ENCODE results near the gene CFAP97.

DNA sequence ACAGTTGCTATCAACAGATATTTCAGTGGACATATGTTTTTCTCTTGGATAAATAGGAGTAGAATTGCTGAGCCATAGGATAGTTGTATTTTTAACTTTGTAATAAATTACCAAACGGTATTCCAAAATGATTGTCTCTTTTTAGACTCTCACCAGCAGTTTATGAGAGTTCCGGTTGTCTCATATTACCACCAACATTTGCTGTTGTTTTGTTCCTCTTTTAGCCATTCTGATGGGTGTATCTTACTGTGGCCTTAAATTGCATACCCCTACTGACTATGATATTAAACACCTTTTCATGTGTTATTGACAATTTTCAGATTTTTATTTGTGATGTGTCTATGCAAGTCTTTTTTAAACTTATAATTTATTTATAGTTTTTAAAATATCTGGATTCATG, 45.3 kb upstream of the CFAP97 start:
- TF ChIP-seq EZH2 (IDR thresholded peaks at IDR 0.05; ENCODE audit: low read length), result no peak
- TF ChIP-seq, protein P1, sequence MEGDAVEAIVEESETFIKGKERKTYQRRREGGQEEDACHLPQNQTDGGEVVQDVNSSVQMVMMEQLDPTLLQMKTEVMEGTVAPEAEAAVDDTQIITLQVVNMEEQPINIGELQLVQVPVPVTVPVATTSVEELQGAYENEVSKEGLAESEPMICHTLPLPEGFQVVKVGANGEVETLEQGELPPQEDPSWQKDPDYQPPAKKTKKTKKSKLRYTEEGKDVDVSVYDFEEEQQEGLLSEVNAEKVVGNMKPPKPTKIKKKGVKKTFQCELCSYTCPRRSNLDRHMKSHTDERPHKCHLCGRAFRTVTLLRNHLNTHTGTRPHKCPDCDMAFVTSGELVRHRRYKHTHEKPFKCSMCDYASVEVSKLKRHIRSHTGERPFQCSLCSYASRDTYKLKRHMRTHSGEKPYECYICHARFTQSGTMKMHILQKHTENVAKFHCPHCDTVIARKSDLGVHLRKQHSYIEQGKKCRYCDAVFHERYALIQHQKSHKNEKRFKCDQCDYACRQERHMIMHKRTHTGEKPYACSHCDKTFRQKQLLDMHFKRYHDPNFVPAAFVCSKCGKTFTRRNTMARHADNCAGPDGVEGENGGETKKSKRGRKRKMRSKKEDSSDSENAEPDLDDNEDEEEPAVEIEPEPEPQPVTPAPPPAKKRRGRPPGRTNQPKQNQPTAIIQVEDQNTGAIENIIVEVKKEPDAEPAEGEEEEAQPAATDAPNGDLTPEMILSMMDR (optimal IDR thresholded peaks at IDR 0.05 in 1 of 3, IDR thresholded peaks at IDR 0.05 in 1 of 3, conservative IDR thresholded peaks at IDR 0.05 in 1 of 3; ENCODE audit: extremely low read depth in 1 of 3, insufficient read depth in 2 of 3, low read length in 3 of 3), result no peak

Data from keratinocyte (primary cell).